GM21526 (cell line): Measurements from ENCODE around the gene SIRT2.
"Not testable (repeated sequence)": the region's sequence is repeated elsewhere in the genome, so short reads cannot be mapped to it uniquely, and the experiment has no call there.

Experiments used
- ATAC-seq: cut with Tn5 transposase; IDR thresholded peaks from one replicate; pipeline ENCODE4 v1.9.1; 2021; ENCODE audit warnings: moderate library complexity; ENCODE audit not compliant: unreplicated experiment, low FRiP score

SIRT2 gene

DNA sequence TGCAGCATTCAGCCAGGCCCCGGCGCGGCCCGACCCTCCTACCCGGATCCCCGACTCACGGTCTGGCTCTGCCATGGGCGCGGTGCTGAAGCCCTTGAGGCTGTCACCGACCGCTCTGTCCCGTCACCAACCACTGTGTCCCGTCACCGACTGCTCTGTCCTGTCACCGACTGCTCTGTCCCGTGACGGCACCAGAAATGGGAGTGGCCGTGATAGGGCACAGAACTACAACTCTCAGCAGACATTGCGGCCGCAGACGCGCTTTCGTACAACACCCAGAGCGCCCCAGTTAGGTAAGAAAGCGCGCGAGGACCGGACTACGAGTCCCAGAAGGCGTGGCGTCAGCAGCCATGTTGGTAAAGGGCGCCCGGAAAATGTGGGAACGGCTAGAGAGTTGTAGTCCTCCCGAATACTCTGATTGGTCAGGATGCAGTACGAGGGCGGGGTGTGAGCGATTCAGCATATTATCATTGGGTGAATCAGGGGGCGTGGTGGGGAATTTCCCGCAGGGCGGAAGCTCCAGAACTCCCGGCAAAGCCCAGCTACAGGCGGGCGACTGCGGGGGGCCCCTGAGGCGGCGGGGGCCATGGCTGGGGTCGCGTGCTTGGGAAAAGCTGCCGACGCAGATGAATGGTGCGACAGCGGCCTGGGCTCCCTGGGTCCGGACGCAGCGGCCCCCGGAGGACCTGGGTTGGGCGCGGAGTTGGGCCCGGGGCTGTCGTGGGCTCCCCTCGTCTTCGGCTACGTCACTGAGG is at the start of gene SIRT2, which contains the start of gene NFKBIB:
Gene SIRT2 (minus strand): TSS at position 172 of the 755 bp plus-strand sequence. CDS start 97 bp downstream, at position 75.
Gene NFKBIB (plus strand): TSS at position 523 of the 755 bp plus-strand sequence. CDS start 64 bp downstream, at position 587.
- ATAC-seq, result peak; percentile 79

DNA sequence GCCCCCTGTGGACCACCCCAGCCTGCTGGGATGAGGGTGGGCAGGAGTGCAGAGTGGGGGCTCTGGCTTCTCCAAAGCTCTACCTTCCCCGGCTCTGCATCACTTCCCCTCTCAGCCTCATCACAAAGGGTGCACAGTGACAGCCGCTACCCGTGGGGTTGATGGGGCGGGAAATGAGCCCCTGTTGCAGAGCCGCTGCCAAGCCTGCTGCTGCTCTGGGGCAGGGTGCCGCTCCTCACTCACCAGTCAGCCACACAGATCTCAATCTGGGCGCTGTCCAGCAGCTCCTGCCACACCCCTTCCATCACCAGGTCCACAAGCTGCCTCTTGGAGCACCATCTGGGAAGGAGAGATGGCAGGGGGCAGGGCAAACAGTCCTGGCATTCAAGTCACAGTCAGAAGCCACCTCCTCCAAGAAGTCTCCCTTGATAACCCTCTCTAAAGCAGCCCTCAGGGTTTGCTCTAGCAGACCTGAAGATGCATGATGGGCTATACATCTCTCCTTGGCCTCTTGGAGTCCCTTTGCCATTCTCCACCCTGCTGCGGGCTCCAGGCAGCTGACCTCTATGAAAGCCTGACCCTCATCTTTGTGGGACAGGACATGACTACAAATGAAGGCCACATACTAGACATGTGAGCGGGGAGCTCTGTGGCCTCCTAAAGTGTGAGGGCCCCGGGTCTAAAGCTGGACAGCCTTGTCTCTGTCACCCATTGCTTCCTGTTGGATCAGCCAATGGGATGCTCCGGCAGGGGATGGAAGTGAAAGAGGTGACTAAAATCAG is 47.0 kb upstream of the SIRT2 start:
- ATAC-seq, result no peak

DNA sequence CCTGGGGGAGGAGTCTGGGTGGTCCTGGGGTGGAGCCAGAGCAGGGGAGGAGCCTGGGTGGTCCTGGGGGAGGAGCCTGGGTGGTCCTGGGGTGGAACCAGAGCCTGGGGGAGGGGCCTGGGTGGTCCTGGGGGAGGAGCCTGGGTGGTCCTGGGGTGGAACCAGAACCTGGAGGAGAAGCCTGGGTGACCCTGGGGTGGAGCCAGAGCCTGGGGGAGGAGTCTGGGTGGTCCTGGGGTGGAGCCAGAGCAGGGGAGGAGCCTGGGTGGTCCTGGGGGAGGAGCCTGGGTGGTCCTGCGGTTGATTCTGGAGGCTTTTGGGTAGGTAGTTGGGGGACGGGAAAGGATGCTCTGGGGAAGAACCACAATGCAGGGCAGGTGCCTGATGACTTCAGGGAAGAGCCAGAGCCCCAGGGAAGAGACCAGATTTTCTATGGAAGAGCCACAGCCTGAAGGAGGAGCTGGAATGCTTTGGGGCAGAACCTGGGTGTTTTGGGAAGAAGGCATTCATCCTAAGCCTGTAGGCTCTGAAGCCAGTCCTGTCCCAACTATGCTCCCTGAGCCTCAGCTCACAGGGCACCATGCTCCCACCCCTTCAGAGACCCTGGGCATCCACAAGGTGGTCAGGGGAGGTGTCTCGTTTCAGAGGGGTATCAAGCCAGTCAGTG is 46.3 kb upstream of the SIRT2 start:
- ATAC-seq, result no peak

GRCh38 chr19:38944981-38945506 is 45.6 kb upstream of the SIRT2 start:
- no peak for ATAC-seq

DNA sequence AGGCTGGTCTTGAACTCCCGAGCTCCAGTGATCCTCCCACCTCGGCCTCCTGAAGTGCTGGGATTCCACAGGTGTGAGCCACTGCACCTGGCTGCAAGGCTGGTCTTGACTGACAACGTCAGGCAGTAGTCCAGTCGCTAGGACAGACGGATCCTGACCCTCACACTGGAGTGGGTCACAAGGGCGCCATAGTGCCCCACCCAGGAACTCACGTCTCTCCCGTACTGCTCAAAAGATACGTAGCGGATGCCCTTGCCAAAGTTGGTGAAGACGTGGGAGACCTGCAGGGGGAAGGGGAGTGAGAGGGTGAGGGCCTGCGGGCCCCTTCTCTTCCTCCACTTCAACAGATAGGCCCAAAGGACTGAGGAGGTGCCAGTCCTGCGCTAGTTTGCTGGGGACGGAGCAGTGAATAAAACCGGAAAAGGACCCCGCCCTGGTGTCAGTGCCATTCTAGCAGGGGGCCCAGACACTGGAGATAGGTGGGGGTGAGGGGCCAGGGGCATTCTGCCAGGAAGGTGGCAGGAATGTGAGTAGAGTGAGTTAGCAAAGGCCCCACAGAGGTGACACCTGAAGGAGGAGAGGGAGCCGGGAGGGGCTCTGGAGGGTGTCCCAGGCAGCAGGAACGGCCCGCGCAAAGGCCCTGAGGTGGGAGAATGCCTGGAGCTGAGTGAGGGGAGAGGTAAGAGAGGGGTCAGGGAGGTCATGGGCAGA is 43.2 kb upstream of the SIRT2 start:
- ATAC-seq, result no peak

DNA sequence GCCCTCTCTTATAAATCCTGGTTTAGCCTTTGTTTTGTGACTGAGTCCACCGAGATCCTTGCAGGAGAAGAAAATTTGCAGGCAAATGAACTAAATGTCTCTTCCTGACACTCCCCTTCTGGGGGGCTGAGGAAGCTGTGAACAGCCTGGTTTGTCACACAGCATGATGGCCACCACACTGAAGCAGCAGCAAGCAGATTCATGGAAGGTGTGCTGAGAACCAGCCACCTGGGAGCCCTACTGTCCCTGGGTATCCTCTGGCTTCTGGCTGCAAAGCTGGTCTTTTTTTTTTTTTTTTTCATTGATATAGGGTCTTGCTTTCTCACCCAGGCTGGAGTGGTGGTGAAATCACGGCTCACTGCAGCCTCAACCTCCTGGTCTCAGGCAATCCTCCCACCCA is 42.6 kb upstream of the SIRT2 start:
- no peak for ATAC-seq

DNA sequence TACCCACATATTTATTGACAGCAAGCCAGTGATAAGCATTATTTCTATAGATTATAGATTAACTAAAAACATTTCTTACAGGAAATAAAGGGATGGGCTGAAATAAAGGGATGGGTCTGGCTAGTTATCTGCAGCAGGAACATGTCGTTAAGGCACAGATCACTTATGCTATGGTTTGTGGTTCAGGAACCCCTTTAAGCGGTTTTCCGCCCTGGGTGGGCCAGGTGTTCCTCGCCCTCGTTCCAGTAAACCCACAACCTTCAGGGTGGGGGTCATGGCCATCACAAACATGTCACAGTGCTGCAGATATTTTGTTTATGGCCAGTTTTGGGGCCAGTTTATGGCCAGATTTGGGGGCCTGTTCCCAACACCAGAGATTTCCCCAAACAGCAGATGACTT is 42.0 kb upstream of the SIRT2 start:
- not testable (repeated sequence) for ATAC-seq

DNA sequence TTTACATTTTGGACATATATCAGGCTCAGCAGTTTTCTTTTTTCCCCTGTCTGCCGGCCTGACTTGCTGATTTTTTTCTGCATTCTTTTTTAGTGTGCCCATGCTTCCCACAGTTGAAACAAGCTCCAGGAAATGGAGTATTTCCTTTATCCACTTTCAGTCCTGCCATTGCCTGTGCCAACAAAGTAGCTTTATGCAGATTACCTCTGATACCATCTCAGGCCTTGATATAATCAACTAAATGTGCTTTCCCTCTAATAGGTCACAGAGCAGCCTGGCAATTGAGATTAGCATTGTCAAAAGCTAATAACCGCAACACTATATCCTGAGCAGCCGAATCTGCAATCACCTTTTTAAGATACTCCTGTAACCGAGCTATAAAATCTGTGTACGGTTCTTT is 40.5 kb upstream of the SIRT2 start:
- no peak for ATAC-seq

GRCh38 chr19:38933544-38933943 is 34.1 kb upstream of the SIRT2 start:
- ATAC-seq, result no peak

DNA sequence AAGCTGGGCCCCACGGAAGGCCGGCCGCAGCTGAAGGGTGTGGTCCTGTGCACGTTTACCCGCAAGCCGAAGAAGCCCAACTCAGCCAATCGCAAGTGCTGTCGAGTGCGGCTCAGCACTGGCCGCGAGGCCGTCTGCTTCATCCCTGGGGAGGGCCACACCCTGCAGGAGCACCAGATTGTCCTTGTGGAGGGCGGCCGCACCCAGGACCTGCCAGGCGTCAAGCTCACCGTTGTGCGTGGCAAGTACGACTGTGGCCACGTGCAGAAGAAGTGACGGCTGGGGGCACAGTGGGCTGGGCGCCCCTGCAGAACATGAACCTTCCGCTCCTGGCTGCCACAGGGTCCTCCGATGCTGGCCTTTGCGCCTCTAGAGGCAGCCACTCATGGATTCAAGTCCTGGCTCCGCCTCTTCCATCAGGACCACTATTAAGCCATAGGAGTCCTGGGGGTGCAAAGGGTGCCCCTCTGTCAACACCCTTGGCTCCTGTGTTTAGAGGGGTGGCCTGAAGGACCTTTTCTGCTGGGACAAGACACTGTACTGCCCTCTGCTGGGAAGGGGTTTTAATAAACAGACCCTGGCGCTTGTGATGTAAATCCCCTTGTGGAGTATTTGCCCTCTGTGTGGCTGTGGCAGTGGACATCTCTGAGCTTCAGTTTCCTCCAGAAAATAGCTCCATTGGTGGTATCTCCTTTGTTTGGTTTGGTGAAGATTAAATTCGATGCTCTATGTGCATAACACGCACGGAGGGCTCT is 33.2 kb upstream of the SIRT2 start:
- no peak for ATAC-seq

DNA sequence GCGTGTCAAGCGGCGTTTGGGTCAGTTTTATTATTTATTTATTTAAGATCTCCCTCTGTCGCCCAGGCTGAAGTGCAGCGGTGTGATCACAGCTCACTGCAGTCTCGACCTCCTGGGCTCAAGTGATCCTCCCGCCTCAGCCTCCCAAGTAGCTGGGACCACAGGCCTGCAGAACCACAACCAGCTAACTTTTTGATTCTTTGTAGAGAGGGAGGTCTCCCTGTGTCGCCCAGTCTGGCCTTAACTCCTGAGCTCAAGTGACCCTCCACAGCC is 32.0 kb upstream of the SIRT2 start:
- ATAC-seq, result no peak

- ATAC-seq, result peak; percentile 74
Measured at GRCh38 chr19:38930776-38931520, 31.5 kb upstream of the SIRT2 start, which contains the start of gene MRPS12. Gene MRPS12, plus strand, starts transcription at chr19:38930944. Its CDS starts 351 bp downstream, at chr19:38931295.

DNA sequence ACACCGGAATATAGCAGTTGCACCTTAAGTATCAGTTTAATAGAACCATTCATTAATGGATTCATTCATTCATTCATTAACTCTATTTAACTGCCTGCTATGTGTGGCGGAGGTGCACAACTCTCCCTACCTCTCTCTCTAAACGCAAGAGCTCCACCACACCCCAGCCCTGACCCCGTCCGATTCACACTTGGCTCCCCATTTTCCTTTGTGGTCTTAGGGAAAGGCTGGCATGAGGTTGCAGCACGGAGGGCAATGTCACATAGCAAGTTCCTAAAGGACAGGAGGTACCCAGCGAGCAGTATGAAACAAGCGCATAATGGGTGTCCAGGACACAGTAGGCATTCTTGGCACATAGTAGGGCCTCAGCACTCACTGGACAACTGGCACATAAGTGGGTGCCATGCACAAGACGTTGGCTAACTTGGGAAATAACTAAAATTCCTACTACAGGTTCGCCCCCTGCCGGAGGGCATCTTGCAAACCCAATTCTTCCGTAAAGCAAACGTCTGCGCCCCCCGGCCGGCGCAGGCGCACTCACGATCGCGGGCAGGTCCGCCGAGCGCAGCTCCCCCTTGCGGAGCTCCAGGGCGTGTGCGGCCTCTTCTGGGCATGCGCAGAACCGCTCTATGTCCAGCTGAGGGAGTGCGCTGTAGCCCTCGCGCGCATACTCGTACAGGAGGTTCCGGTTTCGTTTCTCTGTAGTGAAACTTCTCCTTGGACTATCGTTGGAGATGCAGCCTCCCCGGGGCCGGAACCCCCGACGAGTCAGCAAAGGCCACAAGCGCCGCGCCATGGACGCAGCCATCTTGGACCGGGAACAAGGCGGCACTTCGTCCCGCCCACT is 30.7 kb upstream of the SIRT2 start, which contains the start of gene SARS2:
Gene SARS2 (minus strand): TSS at position 835 of the 847 bp plus-strand sequence. CDS start 27 bp downstream, at position 808.
- ATAC-seq, result peak; percentile 68

GRCh38 chr19:38928391-38929001 is 29.1 kb upstream of the SIRT2 start:
- no peak for ATAC-seq

DNA sequence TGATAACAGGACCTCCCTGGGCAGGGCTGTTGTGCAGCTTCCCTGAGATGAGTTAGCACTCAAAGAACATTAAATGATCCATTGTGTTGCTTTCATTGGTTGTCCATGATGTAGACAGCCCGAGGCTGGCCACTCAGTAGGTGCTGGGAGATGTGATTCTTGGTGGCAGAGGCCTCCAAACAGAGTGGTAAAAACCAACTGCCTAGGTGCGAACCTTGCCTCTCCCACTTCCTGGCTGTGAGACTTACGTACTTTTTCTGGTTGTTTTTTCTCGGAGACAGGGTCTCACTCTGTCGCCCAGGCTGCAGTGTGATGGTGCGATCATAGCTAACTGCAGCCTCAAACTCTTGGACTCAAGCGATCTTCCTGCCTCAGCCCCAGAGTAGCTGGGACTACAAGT is 25.0 kb upstream of the SIRT2 start:
- no peak for ATAC-seq

DNA sequence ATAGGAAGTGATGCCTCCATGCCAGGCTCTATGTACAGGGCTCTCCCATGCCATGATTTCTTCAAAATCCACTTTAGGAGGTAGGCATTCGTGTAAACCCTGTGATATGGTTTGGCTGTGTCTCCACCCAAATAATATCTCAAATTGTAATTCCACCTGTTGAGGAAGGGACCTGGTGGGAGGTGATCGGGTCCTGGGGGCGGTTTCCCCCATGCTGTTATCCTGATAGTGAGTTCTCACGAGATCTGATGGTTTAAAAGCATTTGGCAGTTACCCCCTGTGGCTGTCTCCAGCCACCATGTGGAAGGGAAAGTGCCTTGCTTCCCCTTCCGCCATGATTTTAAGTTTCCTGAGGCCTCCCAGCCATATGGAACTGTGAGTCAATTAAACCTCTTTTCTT is 23.1 kb upstream of the SIRT2 start:
- no peak for ATAC-seq

DNA sequence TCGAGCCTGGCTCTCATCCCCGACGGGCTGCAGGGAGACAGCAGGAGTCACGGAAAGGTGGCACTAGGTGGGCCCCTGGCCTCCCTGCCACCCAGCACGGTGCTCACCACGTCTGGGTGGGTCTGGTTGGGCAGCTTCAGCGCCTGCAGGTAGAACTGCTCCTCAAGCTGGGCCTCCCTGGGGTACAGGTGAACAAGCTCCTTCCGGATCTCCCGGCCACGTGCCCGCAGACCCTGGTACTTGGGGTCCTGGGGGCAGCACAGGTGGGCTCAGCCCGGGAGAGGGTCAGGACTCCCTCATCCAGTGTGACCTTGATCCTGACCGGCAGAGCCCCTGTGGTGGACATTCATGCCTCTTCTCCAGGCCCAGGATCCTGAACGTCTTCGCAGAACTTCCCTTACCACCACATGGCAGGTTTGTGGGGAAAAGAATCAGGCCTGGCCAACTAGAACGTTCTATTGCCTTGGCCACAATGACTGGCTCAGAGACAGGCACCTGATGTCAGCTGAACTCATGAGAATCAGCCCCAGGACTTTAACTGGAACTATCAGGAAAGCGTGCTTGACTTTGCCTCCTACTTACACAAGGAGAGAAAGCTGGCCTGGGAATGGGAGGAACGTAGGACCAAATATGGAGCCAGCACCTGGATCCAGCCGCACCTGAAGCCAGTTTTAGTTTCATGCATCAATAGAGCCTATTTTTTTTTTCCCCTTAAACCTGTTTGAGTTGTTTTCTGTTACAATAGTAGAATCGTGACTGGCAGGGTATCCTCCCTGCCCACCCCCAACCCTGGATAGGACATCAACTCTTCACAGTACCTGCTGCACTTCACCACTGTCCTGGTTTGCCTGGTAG is 22.2 kb upstream of the SIRT2 start:
- no peak for ATAC-seq
